ENCODE data around the gene HACD2.
A peak's percentile ranks its signal among the peaks of the same experiment; 100 is the strongest.

Gene HACD2

GRCh38 chr3:123525433-123525832 is 59.4 kb downstream of the HACD2 start:
- no peak overlapping the region for H3K4me3 ChIP-seq (ENCODE audit: low read depth, low read length)
- POLR2A ChIA-PET: no interaction called here
- TF ChIP-seq CTCF (IDR thresholded peaks at IDR 0.05; ENCODE audit: insufficient read depth, low read length, missing control alignments): no peak
- CTCF ChIA-PET: no interaction called here
- DNase-seq (ENCODE audit: low read depth, low spot score): no peak

- POLR2A ChIA-PET: no interaction called here
Measured at GRCh38 chr3:123524981-123525380, 59.9 kb downstream of the HACD2 start.

GRCh38 chr3:123523023-123523412 is 61.8 kb downstream of the HACD2 start:
- DNase-seq (ENCODE audit: low read depth, low spot score): no peak
- ChIA-PET POLR2A (no interaction called here), CTCF (interaction anchor here (1.1 kb wide), 1 partner anchor 34 kb away, joined by 3 read pairs; no protein-coding TSS in a partner anchor)
- no peak for TF ChIP-seq CTCF (IDR thresholded peaks at IDR 0.05; ENCODE audit: insufficient read depth, low read length, missing control alignments)
- H3K4me3 ChIP-seq (ENCODE audit: low read depth, low read length): no peak overlapping the region

More at GRCh38 chr3:123524981-123525380, 59.9 kb downstream of the HACD2 start:
- no peak for DNase-seq (ENCODE audit: low read depth, low spot score)
- no peak overlapping the region for H3K4me3 ChIP-seq (ENCODE audit: low read depth, low read length)
- CTCF ChIA-PET: no interaction called here
- TF ChIP-seq CTCF (IDR thresholded peaks at IDR 0.05; ENCODE audit: insufficient read depth, low read length, missing control alignments): no peak

DNA sequence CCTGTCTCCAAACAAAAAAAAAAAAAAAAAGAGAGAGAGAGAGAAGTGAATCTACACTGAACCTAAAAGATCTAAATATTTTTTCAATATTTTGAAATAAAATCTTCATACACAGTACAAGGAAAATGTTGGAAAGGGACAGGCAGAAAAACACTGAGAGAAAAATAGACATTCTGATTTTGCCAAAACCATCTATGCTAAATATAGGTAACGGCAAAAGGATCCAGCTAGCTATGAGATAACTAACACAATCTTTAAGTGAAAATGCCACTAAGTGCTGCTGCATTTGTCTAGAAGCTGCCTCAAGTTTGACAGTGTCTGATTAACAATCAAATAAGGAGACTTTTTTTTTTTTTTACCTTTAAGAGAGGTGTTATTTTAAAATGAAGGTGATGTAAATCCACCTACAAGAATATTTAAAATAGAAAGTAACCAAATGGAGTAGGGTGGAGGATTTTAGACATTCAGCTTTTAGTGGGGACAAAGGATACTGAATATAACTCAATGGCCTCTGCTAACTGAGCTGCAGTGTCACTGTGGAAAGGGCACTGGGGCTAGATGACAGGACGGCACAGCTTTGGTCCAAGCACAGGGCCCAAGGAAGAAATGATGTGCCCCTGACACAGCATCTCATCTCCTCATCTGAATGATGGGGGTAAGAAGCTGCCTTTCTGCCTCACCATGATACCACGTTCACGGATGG is 62.4 kb downstream of the HACD2 start:
- no peak for DNase-seq (ENCODE audit: low read depth, low spot score)
- ChIA-PET CTCF (interaction anchor here (0.7 to 2.1 kb wide), 3 partner anchors 11 to 193 kb away, joined by 3 to 8 read pairs (median 4); no protein-coding TSS in a partner anchor), POLR2A (no interaction called here)
- TF ChIP-seq CTCF (IDR thresholded peaks at IDR 0.05; ENCODE audit: insufficient read depth, low read length, missing control alignments): no peak
- H3K4me3 ChIP-seq (ENCODE audit: low read depth, low read length): no peak overlapping the region

GRCh38 chr3:123521179-123521969 is 63.5 kb downstream of the HACD2 start:
- no peak for TF ChIP-seq CTCF (IDR thresholded peaks at IDR 0.05; ENCODE audit: insufficient read depth, low read length, missing control alignments)
- POLR2A ChIA-PET: no interaction called here
- no peak overlapping the region for H3K4me3 ChIP-seq (ENCODE audit: low read depth, low read length)
- CTCF ChIA-PET: interaction anchor here (0.5 to 2.1 kb wide), 5 partner anchors 32 to 202 kb away, joined by 3 to 12 read pairs (median 3); no protein-coding TSS in a partner anchor
- DNase-seq (ENCODE audit: low read depth, low spot score): peak; percentile 2

DNA sequence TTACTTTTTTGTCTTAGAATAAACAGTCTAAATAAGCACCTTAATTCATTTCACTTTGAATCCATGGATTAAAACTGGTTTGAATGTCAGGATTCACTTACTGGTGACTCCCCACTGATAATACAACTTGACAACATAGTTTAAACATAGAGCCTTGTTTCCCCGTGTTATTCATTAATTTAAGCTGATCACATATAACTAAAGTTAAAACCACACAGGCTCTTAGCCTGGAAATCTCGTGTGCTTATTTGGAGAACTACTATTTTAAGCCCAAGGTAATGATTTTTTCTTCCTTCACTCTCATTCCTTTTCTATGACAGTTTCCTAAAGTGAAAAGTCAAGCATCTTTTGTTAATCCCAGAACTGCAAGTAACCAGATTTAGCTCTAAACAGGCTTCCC is 64.2 kb downstream of the HACD2 start:
- H3K4me3 ChIP-seq (ENCODE audit: low read depth, low read length): no peak overlapping the region
- ChIA-PET POLR2A (no interaction called here), CTCF (interaction anchor here (0.7 to 2.1 kb wide), 5 partner anchors 8 to 203 kb away, joined by 3 to 12 read pairs (median 3); no protein-coding TSS in a partner anchor)
- no peak for DNase-seq (ENCODE audit: low read depth, low spot score)
- TF ChIP-seq CTCF (IDR thresholded peaks at IDR 0.05; ENCODE audit: insufficient read depth, low read length, missing control alignments): no peak
